Fibroblast of lung (primary cell): Measurements from ENCODE around the gene TAB2. TPM values are rescaled to one million over a fixed set of nuclear protein-coding genes. Genes with fewer than 3 reads are reported as not detected.

Source experiments
- DNase-seq, 2 donors: peaks; one replicate each; pipeline versions ENCODE4 v3.0.0 to v3.0.0-alpha.2; 2010; ENCODE audit warnings: low read depth in 2 of 2
- H2AFZ ChIP-seq: 2 replicates; pipeline ENCODE4 v1.5.1; 2012; ENCODE audit warnings: low read length, control low read depth, inconsistent platforms
- H3K27ac ChIP-seq: 2 replicates; pipeline ENCODE4 v1.5.1; 2011; ENCODE audit warnings: low read length, control low read depth; ENCODE audit not compliant: insufficient read depth
- H3K27me3 ChIP-seq: 2 replicates; pipeline ENCODE4 v1.5.1; 2011; ENCODE audit warnings: mild to moderate bottlenecking, low read length; ENCODE audit not compliant: control insufficient read depth, insufficient read depth
- H3K36me3 ChIP-seq: 2 replicates; pipeline ENCODE4 v1.5.1; 2011; ENCODE audit warnings: low read length; ENCODE audit not compliant: control insufficient read depth, insufficient read depth
- H3K4me1 ChIP-seq: 2 replicates; pipeline ENCODE4 v1.5.1; 2011; ENCODE audit warnings: low read length; ENCODE audit not compliant: control insufficient read depth, insufficient read depth; ENCODE audit errors: extremely low read depth
- H3K4me2 ChIP-seq: 2 replicates; pipeline ENCODE4 v1.5.1; 2011; ENCODE audit warnings: low read length, control low read depth; ENCODE audit not compliant: insufficient read depth; ENCODE audit errors: extremely low read depth
- H3K4me3 ChIP-seq, 4 experiments: fragments of 200-600 bp in 1 of 4; sonication (generic) in 1 of 4; replicated peaks in 1 of 4; 2 replicates each; pipeline ENCODE4 v1.5.1; 2011 to 2016; ENCODE audit warnings: low read length in 4 of 4, low read depth in 3 of 4, mild to moderate bottlenecking in 3 of 4, control low read depth in 2 of 4, inconsistent platforms in 1 of 4, mixed read lengths in 1 of 4; ENCODE audit not compliant: insufficient read depth in 1 of 4; ENCODE audit errors: control extremely low read depth in 1 of 4
- H3K79me2 ChIP-seq: 2 replicates; pipeline ENCODE4 v1.5.1; 2012; ENCODE audit warnings: mild to moderate bottlenecking, low read length, inconsistent platforms; ENCODE audit not compliant: control insufficient read depth, insufficient read depth
- H3K9ac ChIP-seq: 2 replicates; pipeline ENCODE4 v1.5.1; 2011; ENCODE audit warnings: mild to moderate bottlenecking, low read length, control low read depth; ENCODE audit not compliant: insufficient read depth
- H3K9me3 ChIP-seq: 2 replicates; pipeline ENCODE4 v1.5.1; 2012; ENCODE audit warnings: low read depth, low read length; ENCODE audit not compliant: control insufficient read depth, insufficient read depth
- H4K20me1 ChIP-seq: 2 replicates; pipeline ENCODE4 v1.5.1; 2011; ENCODE audit warnings: low read length; ENCODE audit not compliant: control insufficient read depth, insufficient read depth; ENCODE audit errors: extremely low read depth
- CTCF ChIP-seq, 2 donors: IDR thresholded peaks in 1 of 2; conservative IDR thresholded peaks in 1 of 2; 1 replicate in 1 of 2; 2 replicates in 1 of 2; pipeline ENCODE4 v1.5.1; 2011 to 2012; ENCODE audit warnings: low read length in 2 of 2, control low read depth in 1 of 2, inconsistent platforms in 1 of 2, low read depth in 1 of 2, mild to moderate bottlenecking in 1 of 2
- EZH2 ChIP-seq: IDR thresholded peaks from 2 replicates; pipeline ENCODE4 v1.5.1; 2012; ENCODE audit warnings: low read length, control low read depth, mild to moderate bottlenecking; ENCODE audit errors: missing control alignments
- polyA plus RNA-seq, 2 donors: library from polyadenylated mRNA; depleted of rRNA in 1 of 2; stranded (reverse) in 1 of 2; unstranded in 1 of 2; fragments of >200 nt; gene quantifications; 2 replicates each; pipeline ENCODE4 v1.2.1, GENCODE V29; 2011 to 2012; ENCODE audit warnings: missing spikeins in 1 of 2
- total RNA-seq: library from RNA; depleted of rRNA; stranded (reverse); fragments of >200 nt; gene quantifications from 2 replicates; pipeline ENCODE4 v1.2.1, GENCODE V29; 2014

TAB2 gene
- total and polyA plus RNA-seq, 2 donors (not counting 1 experiment from before 2014, with no cell fraction given): 27.2 to 49.7 TPM

GRCh38 chr6:149419696-149420404 lies 102.3 kb downstream of the TAB2 start:
- H3K9me3 ChIP-seq: no peaks in the 10 kb centered on the region
- TF ChIP-seq EZH2 (no peak), CTCF (conservative IDR thresholded peaks at IDR 0.05 in 1 of 2, IDR thresholded peaks at IDR 0.05 in 1 of 2; ENCODE audit: low read depth in 1 of 2, low read length in 2 of 2) (no peak)
- DNase-seq: no peak

DNA sequence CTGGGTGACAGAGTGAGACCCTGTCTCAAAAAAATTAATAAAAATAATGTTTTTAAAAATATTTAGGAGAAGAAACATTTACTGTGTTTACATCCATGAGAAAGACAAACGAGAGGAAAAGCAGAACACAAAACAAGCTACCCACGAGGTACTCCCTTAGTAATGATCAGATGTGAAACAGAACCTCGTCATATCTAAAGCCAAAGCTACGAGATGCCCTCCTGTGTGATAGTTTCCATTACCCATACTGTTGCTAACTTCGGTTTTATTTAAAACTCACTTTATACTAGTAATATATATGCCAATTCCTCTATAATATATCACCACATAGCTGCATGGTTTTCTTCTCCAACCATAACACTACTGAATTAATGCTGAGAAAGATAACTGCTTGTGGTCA lies 103.6 kb downstream of the TAB2 start:
- no peaks in the 10 kb centered on the region for H3K27me3 ChIP-seq
- H3K27ac ChIP-seq: no peak overlapping the region
- no peak overlapping the region for H3K4me3 ChIP-seq
- no peaks in the 10 kb centered on the region for H3K9me3 ChIP-seq
- TF ChIP-seq CTCF (conservative IDR thresholded peaks at IDR 0.05 in 1 of 2, IDR thresholded peaks at IDR 0.05 in 1 of 2; ENCODE audit: low read depth in 1 of 2, low read length in 2 of 2): no peak
- TF ChIP-seq EZH2: no peak
- H3K79me2 ChIP-seq: no peaks in the 10 kb centered on the region
- no peaks in the 10 kb centered on the region for H3K36me3 ChIP-seq
- H3K4me1 ChIP-seq: peaks cover 3% of the 10 kb centered on the region
- no peaks in the 10 kb centered on the region for H4K20me1 ChIP-seq
- no peak for DNase-seq
- no peak overlapping the region for H3K4me2 ChIP-seq
- no peak overlapping the region for H3K9ac ChIP-seq
- H2AFZ ChIP-seq: no peak overlapping the region

More at GRCh38 chr6:149419696-149420404, 102.3 kb downstream of the TAB2 start:
- Histone ChIP-seq H3K4me3 (no peak overlapping the region), H3K4me2 (no peak overlapping the region), H3K36me3 (no peaks in the 10 kb centered on the region), H3K4me1 (peaks cover 3% of the 10 kb centered on the region), H3K79me2 (no peaks in the 10 kb centered on the region), H3K9ac (no peak overlapping the region), H4K20me1 (no peaks in the 10 kb centered on the region), H3K27ac (no peak overlapping the region), H3K27me3 (no peaks in the 10 kb centered on the region), H2AFZ (no peak overlapping the region)

GRCh38 chr6:149422581-149422980 lies 105.1 kb downstream of the TAB2 start:
- H3K4me2 ChIP-seq: no peak overlapping the region
- no peaks in the 10 kb centered on the region for H3K27me3 ChIP-seq
- H3K36me3 ChIP-seq: no peaks in the 10 kb centered on the region
- H3K4me1 ChIP-seq: peaks cover 3% of the 10 kb centered on the region
- H3K79me2 ChIP-seq: no peaks in the 10 kb centered on the region
- H2AFZ ChIP-seq: no peak overlapping the region
- H3K27ac ChIP-seq: no peak overlapping the region
- H3K9me3 ChIP-seq: no peaks in the 10 kb centered on the region
- no peak for TF ChIP-seq CTCF (conservative IDR thresholded peaks at IDR 0.05 in 1 of 2, IDR thresholded peaks at IDR 0.05 in 1 of 2; ENCODE audit: low read depth in 1 of 2, low read length in 2 of 2)
- TF ChIP-seq EZH2: no peak
- no peak overlapping the region for H3K9ac ChIP-seq
- no peak overlapping the region for H3K4me3 ChIP-seq
- DNase-seq: no peak
- no peaks in the 10 kb centered on the region for H4K20me1 ChIP-seq
